Testis (tissue), 3 donors: ENCODE results near the gene ECHS1. TPM values are rescaled to one million over a fixed set of nuclear protein-coding genes. Genes with fewer than 3 reads are reported as not detected.

Experiments
- DNase-seq: peaks from one replicate; pipeline ENCODE4 v3.0.0-alpha.2; 2019
- H3K27ac ChIP-seq, 2 donors: fragments of 200-600 bp; sonication (generic); one replicate each; pipeline ENCODE4 v1.5.1; 2019
- H3K27me3 ChIP-seq: fragments of 200-600 bp; sonication (generic); one replicate; pipeline ENCODE4 v1.5.1; 2019
- H3K36me3 ChIP-seq: fragments of 200-600 bp; sonication (generic); one replicate; pipeline ENCODE4 v1.5.1; 2017; ENCODE audit warnings: low read depth; ENCODE audit errors: missing control alignments
- H3K4me1 ChIP-seq: fragments of 200-600 bp; sonication (generic); one replicate; pipeline ENCODE4 v1.5.1; 2019
- H3K4me3 ChIP-seq, 2 donors: fragments of 200-600 bp; sonication (generic); one replicate each; pipeline ENCODE4 v1.5.1; 2017 to 2019
- H3K9me3 ChIP-seq: fragments of 200-600 bp; sonication (generic); one replicate; pipeline ENCODE4 v1.5.1; 2017
- POLR2A ChIP-seq: fragments of 450-650 bp; IDR thresholded peaks from one replicate; pipeline ENCODE4 v1.6.1; 2017; ENCODE audit warnings: antibody characterized with exemption, mild to moderate bottlenecking, moderate library complexity
- WGBS, 2 donors: methylation state at CpG; one replicate each; pipeline ENCODE4 v1.1.5; 2018; 5-methylcytosine and 5-hydroxymethylcytosine counted together
- intact Hi-C: fragments of 100-400 bp; cut with DNase I; formaldehyde crosslinking; loops from one replicate; pipeline ENCODE4 v1.15.1; 2023; ENCODE audit warnings: low total_unique reads
- polyA plus RNA-seq: library from polyadenylated mRNA; stranded (reverse); fragments of 350-450 nt; fragmentation: Illumina TruSeq; extraction: RNeasy Lipid Tissue Mini Kit (QIAGEN cat#74804); gene quantifications from one replicate; pipeline ENCODE4 v1.2.3, GENCODE V29; 2014; ENCODE audit warnings: low read depth, low replicate concordance; ENCODE audit not compliant: insufficient read depth
- total RNA-seq, 2 donors: library from RNA; depleted of rRNA; stranded (reverse); fragments of >200 nt; gene quantifications; one replicate each; pipeline ENCODE4 v1.2.3, GENCODE V29; 2016
- TF ChIP-seq, protein P1 (sequence below), 3 experiments: fragments of 450-650 bp in 2 of 3; fragments of 200-600 bp in 1 of 3; sonication (generic) in 1 of 3; IDR thresholded peaks; one replicate each; pipeline ENCODE4 v1.5.1; 2016 to 2019; ENCODE audit warnings: antibody characterized with exemption in 3 of 3, mild to moderate bottlenecking in 2 of 3, moderate library complexity in 1 of 3

The ECHS1 gene
- total and polyA plus RNA-seq, 3 donors from 2014 or later = 104 to 118 (median 118) TPM

DNA sequence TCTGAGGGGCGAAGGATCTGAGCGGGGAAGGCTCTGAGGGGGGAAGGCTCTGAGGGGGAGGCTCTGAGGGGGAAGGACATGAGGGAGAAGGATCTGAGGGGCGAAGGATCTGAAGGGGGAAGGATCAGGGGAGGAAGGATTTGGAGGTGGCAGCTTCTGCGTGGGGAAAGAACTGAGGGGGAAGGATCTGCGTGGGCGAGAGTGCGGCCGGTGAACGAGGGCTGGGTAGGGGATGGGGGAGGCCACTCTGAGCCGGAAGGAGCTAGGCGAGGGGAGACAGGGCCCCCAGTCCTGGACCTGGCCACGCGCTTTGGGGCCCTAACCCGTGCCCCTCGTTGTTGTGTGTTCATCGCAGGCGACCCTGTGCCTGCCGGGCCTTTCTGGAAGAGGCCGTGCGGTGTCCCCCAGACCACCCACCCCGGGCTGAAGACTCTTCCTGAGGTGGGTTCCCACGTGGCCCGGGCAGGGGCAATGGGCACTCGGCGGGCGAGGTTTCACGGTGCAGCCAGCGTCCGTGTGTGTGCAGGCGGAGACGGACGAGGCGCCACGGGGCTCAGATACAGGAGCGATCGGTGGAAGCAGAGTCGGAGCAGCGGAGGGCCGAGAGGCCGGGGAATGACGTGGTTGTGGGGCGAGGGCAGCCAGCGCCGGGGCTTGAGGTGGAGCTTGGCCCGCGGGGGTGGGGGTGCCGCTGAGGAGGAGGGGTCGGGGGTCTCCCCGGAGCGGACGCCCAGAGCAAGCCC lies 38.5 kb downstream of the ECHS1 start:
- Histone ChIP-seq H3K4me1 (peaks cover 26% of the 10 kb centered on the region), H3K27ac (no peak overlapping the region), H3K9me3 (no peaks in the 10 kb centered on the region), H3K27me3 (peaks cover 7% of the 10 kb centered on the region), H3K36me3 (no peaks in the 10 kb centered on the region), H3K4me3 (peak overlapping the region in 1 of 2 donors; percentile 57)
- 10% methylated on average over 38 to 47 of the region's 51 CpGs for WGBS, 2 donors
- TF ChIP-seq, protein P1, sequence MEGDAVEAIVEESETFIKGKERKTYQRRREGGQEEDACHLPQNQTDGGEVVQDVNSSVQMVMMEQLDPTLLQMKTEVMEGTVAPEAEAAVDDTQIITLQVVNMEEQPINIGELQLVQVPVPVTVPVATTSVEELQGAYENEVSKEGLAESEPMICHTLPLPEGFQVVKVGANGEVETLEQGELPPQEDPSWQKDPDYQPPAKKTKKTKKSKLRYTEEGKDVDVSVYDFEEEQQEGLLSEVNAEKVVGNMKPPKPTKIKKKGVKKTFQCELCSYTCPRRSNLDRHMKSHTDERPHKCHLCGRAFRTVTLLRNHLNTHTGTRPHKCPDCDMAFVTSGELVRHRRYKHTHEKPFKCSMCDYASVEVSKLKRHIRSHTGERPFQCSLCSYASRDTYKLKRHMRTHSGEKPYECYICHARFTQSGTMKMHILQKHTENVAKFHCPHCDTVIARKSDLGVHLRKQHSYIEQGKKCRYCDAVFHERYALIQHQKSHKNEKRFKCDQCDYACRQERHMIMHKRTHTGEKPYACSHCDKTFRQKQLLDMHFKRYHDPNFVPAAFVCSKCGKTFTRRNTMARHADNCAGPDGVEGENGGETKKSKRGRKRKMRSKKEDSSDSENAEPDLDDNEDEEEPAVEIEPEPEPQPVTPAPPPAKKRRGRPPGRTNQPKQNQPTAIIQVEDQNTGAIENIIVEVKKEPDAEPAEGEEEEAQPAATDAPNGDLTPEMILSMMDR (IDR thresholded peaks at IDR 0.05) = no peak
- no peak for TF ChIP-seq POLR2A
- intact Hi-C loops = no loop called here
- DNase-seq = no peak

DNA sequence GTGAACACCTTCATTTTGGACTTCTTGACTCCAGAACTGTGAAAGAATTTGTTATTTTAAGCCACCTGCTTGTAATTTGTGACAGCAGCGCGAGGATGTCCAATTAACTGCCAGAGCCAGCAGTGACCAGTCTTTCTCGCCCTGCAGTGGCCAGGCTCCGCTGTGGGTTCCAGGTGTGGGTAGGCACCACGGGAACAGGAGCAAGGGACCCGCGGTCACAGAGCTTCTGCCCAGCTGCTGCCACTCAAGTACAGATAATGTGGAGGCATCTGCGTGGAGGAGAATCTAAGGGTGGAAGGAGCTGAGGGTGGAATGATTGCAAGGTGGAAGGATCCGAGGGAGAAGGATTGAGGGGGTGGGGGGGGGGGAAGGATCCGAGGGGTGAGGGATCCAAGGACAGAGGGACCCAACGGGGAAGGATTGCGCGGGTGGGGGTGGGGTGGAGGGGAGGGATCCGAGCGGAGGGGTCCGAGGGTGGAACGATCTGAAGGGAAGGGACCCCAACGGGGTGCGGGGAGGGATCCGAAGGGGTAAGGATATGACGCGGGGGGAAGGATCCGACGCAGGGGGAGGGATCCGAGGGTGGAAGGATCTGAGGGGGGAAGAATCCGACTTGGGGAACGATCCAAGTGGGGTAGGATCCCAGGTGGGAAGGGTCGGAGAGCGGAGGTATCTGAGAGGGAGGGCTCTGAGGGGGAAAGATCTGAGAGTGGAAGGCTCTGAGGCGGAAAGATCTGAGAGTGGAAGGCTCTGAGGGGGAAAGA lies 40.0 kb downstream of the ECHS1 start:
- no peak for DNase-seq
- Histone ChIP-seq H3K4me3 (no peak overlapping the region), H3K27me3 (peaks cover 7% of the 10 kb centered on the region), H3K36me3 (no peaks in the 10 kb centered on the region), H3K4me1 (peaks cover 29% of the 10 kb centered on the region), H3K9me3 (no peaks in the 10 kb centered on the region), H3K27ac (no peak overlapping the region)
- intact Hi-C loops = no loop called here
- TF ChIP-seq, protein P1 (IDR thresholded peaks at IDR 0.05) = no peak
- no peak for TF ChIP-seq POLR2A
- 52 to 62% methylated on average over 30 of the region's 30 CpGs for WGBS, 2 donors

DNA sequence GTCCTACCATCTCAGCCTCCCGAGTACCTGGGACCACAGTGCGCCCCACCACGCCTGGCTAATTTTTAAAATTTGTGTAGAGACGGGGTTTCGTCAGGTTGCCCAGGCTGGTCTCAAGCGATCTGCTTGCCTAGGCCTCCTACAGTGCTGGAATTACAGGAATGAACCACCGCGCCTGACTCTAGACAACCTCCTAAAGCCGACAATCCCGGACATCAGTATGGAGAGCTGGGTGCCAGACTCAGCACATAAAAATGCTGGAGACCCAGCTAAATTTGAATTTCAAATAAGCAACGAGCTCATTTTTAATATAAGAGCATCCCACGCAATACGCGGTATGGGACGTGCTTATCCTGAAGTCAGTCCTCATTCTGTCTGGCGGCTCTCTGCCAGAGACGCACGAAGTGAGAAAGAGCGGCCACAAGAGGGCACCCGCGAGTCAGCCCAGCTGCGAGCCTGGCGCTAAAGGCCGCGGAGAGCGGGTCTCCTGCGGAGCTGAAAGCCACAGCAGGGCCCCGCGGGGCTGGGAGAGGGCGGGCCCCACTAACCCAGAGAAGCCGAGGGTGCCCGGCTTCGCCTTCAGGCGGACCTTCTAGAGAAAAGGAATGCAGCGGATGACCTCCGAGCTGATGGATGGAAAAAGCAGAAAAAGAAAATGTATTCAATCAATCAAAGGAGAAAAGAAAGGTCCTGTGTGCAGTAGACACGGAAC lies 43.5 kb downstream of the ECHS1 start:
- no peaks in the 10 kb centered on the region for H3K27me3 ChIP-seq
- H3K4me1 ChIP-seq = peaks cover 10% of the 10 kb centered on the region
- TF ChIP-seq POLR2A = no peak
- TF ChIP-seq, protein P1 (IDR thresholded peaks at IDR 0.05) = peak; percentile 76 to 97 (median 87)
- H3K9me3 ChIP-seq = no peaks in the 10 kb centered on the region
- peak; percentile 94 for DNase-seq
- 3 to 7% methylated on average over 26 to 37 of the region's 37 CpGs for WGBS, 2 donors
- H3K27ac ChIP-seq = no peak overlapping the region
- H3K4me3 ChIP-seq = no peak overlapping the region
- intact Hi-C loops = no loop called here
- H3K36me3 ChIP-seq = no peaks in the 10 kb centered on the region

DNA sequence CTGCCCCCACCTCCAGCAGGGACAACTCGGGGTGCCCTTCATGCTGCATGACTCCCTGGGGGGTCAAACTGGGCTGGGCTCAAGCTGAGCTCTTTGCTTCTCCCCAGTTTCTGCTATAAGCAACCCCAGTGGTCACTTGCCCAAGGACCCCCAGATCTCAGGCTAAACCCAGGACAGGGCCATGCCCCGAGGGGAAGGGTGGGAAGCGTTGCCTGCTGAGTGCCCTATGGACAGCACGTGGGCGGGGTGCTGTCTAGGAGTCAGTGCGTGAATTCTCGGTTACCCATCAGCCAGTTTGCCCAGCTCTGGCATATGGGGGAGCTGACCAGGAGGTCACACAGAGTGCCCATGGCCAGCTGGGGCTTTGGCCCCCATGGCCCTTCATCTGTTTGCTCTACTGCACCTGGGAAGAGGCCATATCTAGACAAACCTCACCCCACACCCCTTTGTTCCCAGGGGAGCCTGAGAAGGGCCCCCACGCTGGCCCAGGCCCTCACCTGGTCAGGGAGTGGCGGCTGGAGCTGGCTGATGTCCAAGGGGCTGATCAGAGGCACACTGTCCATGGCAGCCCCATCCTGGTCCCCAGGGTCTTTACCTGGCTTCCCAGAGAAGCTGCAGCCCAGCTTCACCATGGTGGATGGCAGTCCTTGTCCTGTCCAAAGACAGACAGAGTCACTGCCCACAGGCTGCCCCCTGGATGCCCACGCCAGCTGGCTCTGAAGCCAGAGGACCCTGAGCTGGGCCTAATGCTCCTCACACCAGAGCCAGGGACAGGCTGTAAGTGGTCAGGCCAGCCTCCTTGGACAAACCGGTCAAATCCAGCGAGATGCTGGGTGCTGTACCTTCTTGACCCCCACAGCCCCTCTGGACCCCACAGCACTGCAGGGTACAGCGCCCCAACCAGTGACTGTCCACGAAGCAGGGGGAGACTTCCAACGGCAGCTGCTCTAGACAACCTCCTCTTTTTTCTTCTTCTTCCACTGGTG lies 44.5 kb downstream of the ECHS1 start:
- no peak for DNase-seq
- WGBS, 2 donors = 83 to 86% methylated on average over 6 to 15 of the region's 15 CpGs
- Histone ChIP-seq H3K4me1 (peaks cover 11% of the 10 kb centered on the region), H3K27me3 (no peaks in the 10 kb centered on the region), H3K9me3 (no peaks in the 10 kb centered on the region), H3K27ac (no peak overlapping the region), H3K4me3 (no peak overlapping the region), H3K36me3 (no peaks in the 10 kb centered on the region)
- intact Hi-C loops = no loop called here
- TF ChIP-seq, protein P1 (IDR thresholded peaks at IDR 0.05) = no peak
- TF ChIP-seq POLR2A = no peak
